ENCODE data around the gene LHB.

Gene LHB

GRCh38 chr19:48975947-48976847 is 40.7 kb downstream of the LHB start:
- no peak for DNase-seq (ENCODE audit: low read depth)

GRCh38 chr19:48970923-48971395 is 45.9 kb downstream of the LHB start:
- peak; percentile 80 for DNase-seq (ENCODE audit: low read depth)

GRCh38 chr19:48970139-48970766 is 46.6 kb downstream of the LHB start:
- no peak for DNase-seq (ENCODE audit: low read depth)

- DNase-seq (ENCODE audit: low read depth): no peak
These were observed 47.4 kb downstream of the LHB start for GRCh38 chr19:48969276-48970138.

- no peak for DNase-seq (ENCODE audit: low read depth)
These were observed 48.1 kb downstream of the LHB start for GRCh38 chr19:48968813-48969218.

- DNase-seq (ENCODE audit: low read depth): no peak
These were observed 48.7 kb downstream of the LHB start for GRCh38 chr19:48968179-48968661.

GRCh38 chr19:48967346-48968178 is 49.3 kb downstream of the LHB start:
- DNase-seq (ENCODE audit: low read depth): no peak

- DNase-seq (ENCODE audit: low read depth): no peak
These were observed 50.1 kb downstream of the LHB start for GRCh38 chr19:48966541-48967345.

Measured in stimulated activated CD8-positive, alpha-beta memory T cell treated with anti-CD3 and anti-CD28 coated beads, Interleukin-15, amount 100 ng/mL, for 1 hour (primary cell).